K562 (cell line): Measurements from ENCODE around the gene CD69. TPM values are rescaled to one million over a fixed set of nuclear protein-coding genes. Genes with fewer than 3 reads are reported as not detected.

Experiments
- ARID2 ChIP-seq: fragments of 450-650 bp; IDR thresholded peaks from 2 replicates; pipeline ENCODE4 v1.6.1; 2017; ENCODE audit warnings: antibody characterized with exemption, mild to moderate bottlenecking
- ATF1 ChIP-seq, 2 experiments: fragments of 450-650 bp in 1 of 2; IDR thresholded peaks; 2 replicates each; pipeline ENCODE4 v1.6.1; 2016; ENCODE audit warnings: missing compliant biosample characterization in 1 of 2, missing genetic modification characterization in 1 of 2
- CHAMP1 ChIP-seq: fragments of 450-650 bp; IDR thresholded peaks from 2 replicates; pipeline ENCODE4 v1.6.1; 2016; ENCODE audit warnings: mild to moderate bottlenecking
- HDAC3 ChIP-seq: fragments of 450-650 bp; IDR thresholded peaks from 2 replicates; pipeline ENCODE4 v1.6.1; 2018; ENCODE audit warnings: borderline replicate concordance, mild to moderate bottlenecking, moderate library complexity; ENCODE audit not compliant: partially characterized antibody
- MAZ ChIP-seq, 2 experiments: fragments of 450-650 bp in 1 of 2; sonication (generic) in 1 of 2; formaldehyde crosslinking; IDR thresholded peaks in 1 of 2; conservative IDR thresholded peaks in 1 of 2; 2 replicates each; pipeline versions ENCODE4 v1.4.0 to v1.5.0; 2020; ENCODE audit warnings: mild to moderate bottlenecking in 1 of 2, missing genetic modification reagents in 1 of 2
- MCM5 ChIP-seq: fragments of 450-650 bp; IDR thresholded peaks from 2 replicates; pipeline ENCODE4 v1.6.1; 2016; ENCODE audit warnings: low read depth
- NFE2L1 ChIP-seq: fragments of 450-650 bp; IDR thresholded peaks from 2 replicates; pipeline ENCODE4 v1.6.1; 2016; ENCODE audit warnings: missing genetic modification characterization, low read depth, mild to moderate bottlenecking, missing compliant biosample characterization, moderate library complexity, borderline replicate concordance
- PHF20 ChIP-seq: fragments of 450-650 bp; IDR thresholded peaks from 2 replicates; pipeline ENCODE4 v1.6.1; 2018; ENCODE audit not compliant: partially characterized antibody
- SMC3 ChIP-seq: conservative IDR thresholded peaks from 2 replicates; pipeline ENCODE4 v1.6.1; 2011; ENCODE audit warnings: low read depth, low read length, improper control_type of control experiment; ENCODE audit not compliant: insufficient read depth
- TBP ChIP-seq: optimal IDR thresholded peaks from 2 replicates; pipeline ENCODE3; 2011; ENCODE audit warnings: low read depth, low read length, improper control_type of control experiment
- TCF7L2 ChIP-seq: fragments of 150-350 bp; IDR thresholded peaks from 2 replicates; pipeline ENCODE4 v1.6.1; 2016; ENCODE audit warnings: low read depth, mild to moderate bottlenecking, low read length, moderate library complexity
- ZC3H8 ChIP-seq: fragments of 450-650 bp; IDR thresholded peaks from 2 replicates; pipeline ENCODE4 v1.6.1; 2017
- ZKSCAN3 ChIP-seq: fragments of 250-450 bp; sonication (Bioruptor Pico); IDR thresholded peaks from 2 replicates; pipeline ENCODE4 v1.4.0; 2020
- ZNF253 ChIP-seq: fragments of 250-450 bp; sonication (Bioruptor Pico); conservative IDR thresholded peaks from 2 replicates; pipeline ENCODE4 v1.6.1; 2021; ENCODE audit warnings: mild to moderate bottlenecking
- ZNF584 ChIP-seq: fragments of 200-800 bp; sonication (Bioruptor generic); IDR thresholded peaks from 2 replicates; pipeline ENCODE4 v1.6.1; 2016; ENCODE audit warnings: low read depth, mild to moderate bottlenecking, missing genetic modification characterization, missing compliant biosample characterization
- polyA plus RNA-seq, 8 experiments: library from polyadenylated mRNA; depleted of rRNA in 4 of 8; stranded (reverse) in 5 of 8; unstranded in 3 of 8; fragments of >200 nt; fragmentation: Nextera tagmentation in 2 of 8; fragmentation: Illumina TruSeq in 1 of 8; extraction: Ambion mirVana in 2 of 8; extraction: Trizol in 1 of 8; gene quantifications; 2 replicates each; pipeline versions ENCODE4 v1.2.1 to v1.2.3, GENCODE V29; 2011 to 2014; ENCODE audit warnings: inconsistent platforms in 1 of 8, missing spikeins in 1 of 8
- total RNA-seq, 7 experiments: library from RNA; depleted of rRNA in 6 of 7; stranded (reverse); fragments of >200 nt in 6 of 7; fragmentation: Illumina TruSeq in 2 of 7; extraction: Trizol in 2 of 7; gene quantifications; 2 replicates each; pipeline versions ENCODE4 v1.2.1 to v1.2.3, GENCODE V29; 2011 to 2021; ENCODE audit warnings: low replicate concordance in 1 of 7
- TF ChIP-seq, protein P1 (sequence below): fragments of 450-650 bp; IDR thresholded peaks from 2 replicates; pipeline ENCODE4 v1.6.1; 2016; ENCODE audit warnings: low read depth

The CD69 gene
- total and polyA plus RNA-seq, 9 of the 15 experiments (the other 6 are each of a cell fraction or from before 2014, with no cell fraction given), result 11.7 to 243 (median 54.4) TPM

DNA sequence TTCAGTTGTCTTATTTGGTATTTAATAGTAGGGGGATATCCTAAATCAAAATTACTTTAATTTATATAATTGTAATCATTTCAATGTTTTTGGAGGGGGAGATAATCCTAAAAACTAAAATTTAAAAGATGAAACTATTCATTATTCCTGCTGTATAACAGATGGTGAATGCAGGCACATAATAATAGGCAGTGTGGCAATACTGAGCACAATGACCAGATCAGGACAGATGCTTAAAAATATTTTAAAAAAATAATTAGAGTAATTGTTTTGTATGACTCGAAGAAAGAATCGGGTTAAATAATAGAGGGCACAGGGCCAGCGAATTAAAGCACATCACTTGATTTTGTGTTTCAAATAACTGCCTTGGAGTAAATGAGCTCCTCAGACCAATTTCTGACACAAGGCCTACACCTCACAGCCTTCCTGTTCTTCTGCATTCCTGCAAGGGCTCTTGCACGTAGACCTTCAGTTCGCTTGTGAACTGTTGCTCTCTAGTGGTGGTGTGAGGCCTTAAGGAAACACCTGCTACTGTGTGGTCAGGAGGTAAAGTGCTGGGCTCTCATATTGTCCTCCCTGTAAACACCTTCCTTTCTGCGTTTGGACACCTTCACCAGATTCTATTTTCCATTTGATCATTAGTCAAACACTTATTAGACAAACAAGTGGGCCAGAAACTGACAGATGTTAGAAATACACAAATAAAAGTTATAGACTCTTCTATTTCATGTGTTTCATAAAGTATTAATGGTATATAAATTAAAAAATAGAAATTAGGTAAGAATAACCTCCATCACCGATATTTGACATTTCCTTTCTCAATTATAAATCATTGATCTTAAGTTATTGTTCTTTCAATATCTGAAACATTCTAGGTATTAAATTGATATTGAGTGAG, 37.3 kb upstream of the CD69 start (continued):
- TF ChIP-seq, protein P1, sequence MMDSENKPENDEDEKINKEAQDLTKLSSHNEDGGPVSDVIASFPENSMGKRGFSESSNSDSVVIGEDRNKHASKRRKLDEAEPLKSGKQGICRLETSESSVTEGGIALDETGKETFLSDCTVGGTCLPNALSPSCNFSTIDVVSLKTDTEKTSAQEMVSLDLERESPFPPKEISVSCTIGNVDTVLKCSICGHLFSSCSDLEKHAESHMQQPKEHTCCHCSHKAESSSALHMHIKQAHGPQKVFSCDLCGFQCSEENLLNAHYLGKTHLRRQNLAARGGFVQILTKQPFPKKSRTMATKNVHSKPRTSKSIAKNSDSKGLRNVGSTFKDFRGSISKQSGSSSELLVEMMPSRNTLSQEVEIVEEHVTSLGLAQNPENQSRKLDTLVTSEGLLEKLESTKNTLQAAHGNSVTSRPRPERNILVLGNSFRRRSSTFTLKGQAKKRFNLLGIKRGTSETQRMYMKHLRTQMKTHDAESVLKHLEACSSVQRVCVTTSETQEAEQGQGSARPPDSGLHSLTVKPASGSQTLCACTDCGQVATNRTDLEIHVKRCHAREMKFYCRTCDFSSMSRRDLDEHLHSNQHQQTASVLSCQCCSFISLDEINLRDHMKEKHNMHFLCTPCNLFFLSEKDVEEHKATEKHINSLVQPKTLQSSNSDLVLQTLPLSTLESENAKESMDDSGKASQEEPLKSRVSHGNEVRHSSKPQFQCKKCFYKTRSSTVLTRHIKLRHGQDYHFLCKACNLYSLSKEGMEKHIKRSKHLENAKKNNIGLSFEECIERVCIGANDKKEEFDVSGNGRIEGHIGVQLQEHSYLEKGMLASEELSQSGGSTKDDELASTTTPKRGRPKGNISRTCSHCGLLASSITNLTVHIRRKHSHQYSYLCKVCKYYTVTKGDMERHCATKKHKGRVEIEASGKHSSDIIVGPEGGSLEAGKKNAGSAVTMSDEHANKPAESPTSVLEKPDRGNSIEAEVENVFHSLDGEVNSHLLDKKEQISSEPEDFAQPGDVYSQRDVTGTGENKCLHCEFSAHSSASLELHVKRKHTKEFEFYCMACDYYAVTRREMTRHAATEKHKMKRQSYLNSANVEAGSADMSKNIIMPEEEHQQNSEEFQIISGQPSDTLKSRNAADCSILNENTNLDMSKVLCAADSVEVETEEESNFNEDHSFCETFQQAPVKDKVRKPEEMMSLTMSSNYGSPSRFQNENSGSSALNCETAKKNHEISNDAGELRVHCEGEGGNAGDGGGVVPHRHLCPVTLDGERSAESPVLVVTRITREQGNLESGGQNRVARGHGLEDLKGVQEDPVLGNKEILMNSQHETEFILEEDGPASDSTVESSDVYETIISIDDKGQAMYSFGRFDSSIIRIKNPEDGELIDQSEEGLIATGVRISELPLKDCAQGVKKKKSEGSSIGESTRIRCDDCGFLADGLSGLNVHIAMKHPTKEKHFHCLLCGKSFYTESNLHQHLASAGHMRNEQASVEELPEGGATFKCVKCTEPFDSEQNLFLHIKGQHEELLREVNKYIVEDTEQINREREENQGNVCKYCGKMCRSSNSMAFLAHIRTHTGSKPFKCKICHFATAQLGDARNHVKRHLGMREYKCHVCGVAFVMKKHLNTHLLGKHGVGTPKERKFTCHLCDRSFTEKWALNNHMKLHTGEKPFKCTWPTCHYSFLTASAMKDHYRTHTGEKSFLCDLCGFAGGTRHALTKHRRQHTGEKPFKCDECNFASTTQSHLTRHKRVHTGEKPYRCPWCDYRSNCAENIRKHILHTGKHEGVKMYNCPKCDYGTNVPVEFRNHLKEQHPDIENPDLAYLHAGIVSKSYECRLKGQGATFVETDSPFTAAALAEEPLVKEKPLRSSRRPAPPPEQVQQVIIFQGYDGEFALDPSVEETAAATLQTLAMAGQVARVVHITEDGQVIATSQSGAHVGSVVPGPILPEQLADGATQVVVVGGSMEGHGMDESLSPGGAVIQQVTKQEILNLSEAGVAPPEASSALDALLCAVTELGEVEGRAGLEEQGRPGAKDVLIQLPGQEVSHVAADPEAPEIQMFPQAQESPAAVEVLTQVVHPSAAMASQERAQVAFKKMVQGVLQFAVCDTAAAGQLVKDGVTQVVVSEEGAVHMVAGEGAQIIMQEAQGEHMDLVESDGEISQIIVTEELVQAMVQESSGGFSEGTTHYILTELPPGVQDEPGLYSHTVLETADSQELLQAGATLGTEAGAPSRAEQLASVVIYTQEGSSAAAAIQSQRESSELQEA, result no peak
- TF ChIP-seq PHF20 (no peak), ZNF584 (CRISPR knock-in tag) (no peak), HDAC3 (no peak), MAZ (CRISPR knock-in tag; conservative IDR thresholded peaks at IDR 0.05 in 1 of 2, IDR thresholded peaks at IDR 0.05 in 1 of 2) (peak in 1 of 2 experiments; percentile 37; a peak in 1 of 4 replicates), CHAMP1 (peak; percentile 44; the same call in 1 of the 2 replicates), ARID2 (peak; percentile 88), TBP (no peak), NFE2L1 (tag) (no peak), ZC3H8 (no peak), SMC3 (peak; percentile 85), MCM5 (no peak), TCF7L2 (no peak), ATF1 (CRISPR knock-in tag; IDR thresholded peaks at IDR 0.05) (no peak), ATF1 (tag; IDR thresholded peaks at IDR 0.05) (no peak), ZNF253 (no peak), ZKSCAN3 (CRISPR knock-in tag) (no peak)
